HG03175 (cell line): ENCODE data around the gene CHORDC1.
"Not testable (repeated sequence)": the region's sequence is repeated elsewhere in the genome, so short reads cannot be mapped to it uniquely, and the experiment has no call there.

Experiments used
- ATAC-seq: cut with Tn5 transposase; IDR thresholded peaks from one replicate; pipeline ENCODE4 v1.9.1; 2021; ENCODE audit warnings: mild to moderate bottlenecking, moderate library complexity; ENCODE audit not compliant: unreplicated experiment

The CHORDC1 gene

GRCh38 chr11:90222459-90223247 lies at the start of gene CHORDC1:
TSS of gene CHORDC1 (minus strand) at chr11:90223049. CDS start at chr11:90222954, 95 bp downstream.
- peak; percentile 93 for ATAC-seq

- no peak for ATAC-seq
Observed at GRCh38 chr11:90257158-90257525, 34.3 kb upstream of the CHORDC1 start.

GRCh38 chr11:90256404-90257157 lies 33.7 kb upstream of the CHORDC1 start:
- ATAC-seq = no peak

- no peak for ATAC-seq
Observed at GRCh38 chr11:90254065-90254464, 31.2 kb upstream of the CHORDC1 start.

GRCh38 chr11:90252053-90252452 lies 29.2 kb upstream of the CHORDC1 start:
- no peak for ATAC-seq

- no peak for ATAC-seq
Observed at GRCh38 chr11:90251599-90251998, 28.8 kb upstream of the CHORDC1 start.

- ATAC-seq = no peak
Observed at GRCh38 chr11:90250970-90251369, 28.1 kb upstream of the CHORDC1 start.

- no peak for ATAC-seq
Observed at GRCh38 chr11:90246468-90246867, 23.6 kb upstream of the CHORDC1 start.

GRCh38 chr11:90243534-90243933 lies 20.7 kb upstream of the CHORDC1 start:
- ATAC-seq = no peak

- no peak for ATAC-seq
Observed at GRCh38 chr11:90242894-90243416, 20.1 kb upstream of the CHORDC1 start.

GRCh38 chr11:90241414-90241813 lies 18.6 kb upstream of the CHORDC1 start:
- ATAC-seq = no peak

GRCh38 chr11:90239967-90240636 lies 17.3 kb upstream of the CHORDC1 start:
- not testable (repeated sequence) for ATAC-seq

- ATAC-seq = no peak
Observed at GRCh38 chr11:90237004-90237403, 14.2 kb upstream of the CHORDC1 start.

GRCh38 chr11:90235526-90235925 lies 12.7 kb upstream of the CHORDC1 start:
- no peak for ATAC-seq

- no peak for ATAC-seq
Observed at GRCh38 chr11:90234977-90235376, 12.1 kb upstream of the CHORDC1 start.

- ATAC-seq = no peak
Observed at GRCh38 chr11:90229791-90230190, 6.9 kb upstream of the CHORDC1 start.

GRCh38 chr11:90228056-90228455 lies 5.2 kb upstream of the CHORDC1 start:
- no peak for ATAC-seq

GRCh38 chr11:90223248-90223585 lies 368 bp upstream of the CHORDC1 start:
- no peak for ATAC-seq

GRCh38 chr11:90221803-90222458 lies 918 bp downstream of the CHORDC1 start:
- ATAC-seq = no peak

GRCh38 chr11:90220391-90220790 lies 2.5 kb downstream of the CHORDC1 start:
- no peak for ATAC-seq

- no peak for ATAC-seq
Observed at GRCh38 chr11:90219438-90219837, 3.4 kb downstream of the CHORDC1 start.
